Measurements from ENCODE around the gene CATSPER4. TPM values are rescaled to one million over a fixed set of nuclear protein-coding genes. Genes with fewer than 3 reads are reported as not detected.

Gene CATSPER4
- total RNA-seq, 1 donor: not detected

DNA sequence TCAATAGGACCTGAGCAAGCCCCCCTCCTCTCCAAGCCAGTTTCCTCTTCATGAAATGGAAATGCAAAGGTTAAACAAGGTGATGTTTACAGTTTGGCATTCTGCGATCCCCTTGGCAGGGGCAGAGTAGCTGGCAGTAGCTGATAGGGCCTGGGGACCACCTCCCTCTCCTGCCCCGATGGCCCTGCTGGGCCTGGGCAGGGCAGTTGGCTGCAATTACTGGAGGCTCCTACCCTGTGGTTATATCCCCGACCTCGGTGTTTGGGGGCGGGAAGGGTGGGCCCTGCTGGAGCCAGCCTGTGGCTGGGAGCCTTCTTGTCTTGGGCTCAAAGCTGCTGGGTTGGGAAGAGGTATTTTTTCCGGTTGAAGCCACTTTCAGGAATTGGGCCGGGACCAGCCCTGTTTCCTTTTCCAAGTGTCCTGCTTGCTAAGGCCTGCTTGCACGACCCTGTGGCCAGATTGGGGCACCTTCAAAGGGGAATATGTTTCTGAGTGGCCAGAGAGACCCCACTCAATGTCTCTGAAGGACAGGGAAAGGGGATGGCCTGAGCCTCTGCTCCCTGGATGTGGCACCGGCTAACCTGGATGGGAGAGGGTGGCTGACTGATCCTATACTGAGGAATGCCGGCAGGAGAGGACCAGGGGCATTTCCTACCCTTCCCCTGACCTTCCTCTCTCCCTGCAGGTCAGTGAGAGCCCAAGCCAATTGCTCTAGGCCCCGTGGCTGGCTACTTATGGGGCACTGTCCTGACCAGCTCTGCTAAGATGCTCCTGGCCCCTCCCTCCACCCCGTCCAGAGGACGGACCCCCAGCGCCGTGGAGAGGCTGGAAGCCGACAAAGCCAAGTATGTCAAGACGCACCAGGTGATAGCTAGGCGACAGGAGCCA is 29.6 kb upstream of the CATSPER4 start:
- TF ChIP-seq, protein P1, sequence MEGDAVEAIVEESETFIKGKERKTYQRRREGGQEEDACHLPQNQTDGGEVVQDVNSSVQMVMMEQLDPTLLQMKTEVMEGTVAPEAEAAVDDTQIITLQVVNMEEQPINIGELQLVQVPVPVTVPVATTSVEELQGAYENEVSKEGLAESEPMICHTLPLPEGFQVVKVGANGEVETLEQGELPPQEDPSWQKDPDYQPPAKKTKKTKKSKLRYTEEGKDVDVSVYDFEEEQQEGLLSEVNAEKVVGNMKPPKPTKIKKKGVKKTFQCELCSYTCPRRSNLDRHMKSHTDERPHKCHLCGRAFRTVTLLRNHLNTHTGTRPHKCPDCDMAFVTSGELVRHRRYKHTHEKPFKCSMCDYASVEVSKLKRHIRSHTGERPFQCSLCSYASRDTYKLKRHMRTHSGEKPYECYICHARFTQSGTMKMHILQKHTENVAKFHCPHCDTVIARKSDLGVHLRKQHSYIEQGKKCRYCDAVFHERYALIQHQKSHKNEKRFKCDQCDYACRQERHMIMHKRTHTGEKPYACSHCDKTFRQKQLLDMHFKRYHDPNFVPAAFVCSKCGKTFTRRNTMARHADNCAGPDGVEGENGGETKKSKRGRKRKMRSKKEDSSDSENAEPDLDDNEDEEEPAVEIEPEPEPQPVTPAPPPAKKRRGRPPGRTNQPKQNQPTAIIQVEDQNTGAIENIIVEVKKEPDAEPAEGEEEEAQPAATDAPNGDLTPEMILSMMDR (IDR thresholded peaks at IDR 0.05; ENCODE audit: insufficient read depth, low read depth, low read length): no peak
- DNase-seq (ENCODE audit: low read depth): no peak
- H3K4me3 ChIP-seq (ENCODE audit: low read depth, low read length): peak overlapping the region; percentile 48

DNA sequence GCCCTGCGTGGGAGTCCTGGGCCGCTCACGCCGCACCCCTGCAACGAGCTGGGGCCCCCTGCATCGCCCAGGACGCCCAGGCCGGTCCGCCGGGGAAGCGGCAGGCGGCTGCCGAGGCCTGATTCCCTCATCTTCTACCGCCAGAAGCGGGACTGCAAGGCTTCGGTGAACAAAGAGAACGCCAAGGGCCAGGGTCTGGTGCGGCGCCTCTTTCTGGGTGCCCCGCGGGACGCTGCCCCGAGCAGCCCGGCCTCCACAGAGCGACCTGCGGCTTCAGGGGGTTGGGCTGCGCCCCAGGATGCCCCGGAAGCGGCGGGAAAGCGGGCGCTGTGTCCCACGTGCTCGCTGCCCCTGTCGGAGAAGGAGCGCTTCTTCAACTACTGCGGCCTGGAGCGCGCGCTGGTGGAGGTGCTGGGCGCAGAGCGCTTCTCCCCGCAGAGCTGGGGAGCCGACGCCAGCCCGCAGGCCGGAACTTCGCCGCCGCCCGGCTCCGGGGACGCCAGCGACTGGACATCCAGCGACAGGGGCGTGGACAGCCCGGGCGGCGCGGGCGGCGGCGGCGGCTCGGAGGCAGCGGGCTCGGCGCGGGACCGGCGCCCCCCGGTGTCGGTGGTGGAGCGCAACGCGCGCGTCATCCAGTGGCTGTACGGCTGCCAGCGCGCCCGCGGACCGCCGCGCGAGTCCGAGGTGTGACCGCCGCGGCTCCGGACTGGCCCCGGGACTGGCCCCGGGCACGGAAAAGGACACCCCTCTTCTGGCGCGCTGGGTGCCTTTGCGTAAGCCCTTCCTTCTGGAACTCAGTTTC is 28.8 kb upstream of the CATSPER4 start:
- peak overlapping the region; percentile 48 for H3K4me3 ChIP-seq (ENCODE audit: low read depth, low read length)
- peak; percentile 45 for DNase-seq (ENCODE audit: low read depth)
- TF ChIP-seq, protein P1 (IDR thresholded peaks at IDR 0.05; ENCODE audit: insufficient read depth, low read depth, low read length): no peak

DNA sequence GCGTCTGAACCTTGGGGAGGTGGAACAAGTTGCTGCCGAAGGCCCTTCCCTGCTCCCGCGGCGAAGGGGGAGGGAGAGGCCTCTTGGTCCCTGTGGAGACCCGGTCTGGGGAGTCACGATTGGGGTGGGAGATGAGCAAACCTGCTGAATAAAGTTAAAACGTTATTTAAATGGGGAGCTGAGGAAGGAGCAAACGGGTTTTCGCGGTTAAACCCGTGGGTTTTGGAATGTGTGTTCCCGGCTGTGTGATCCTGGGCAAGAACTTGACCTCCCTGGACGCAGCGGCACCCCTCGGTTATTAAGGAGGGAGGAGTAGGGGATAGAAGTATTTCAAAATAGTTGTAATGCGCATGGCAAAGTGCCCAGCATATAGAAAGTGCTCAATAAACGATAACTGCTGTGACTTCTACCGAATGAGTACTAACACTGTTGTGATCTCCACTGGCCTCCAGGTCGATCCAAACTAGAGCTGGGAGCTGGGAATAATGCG is 28.1 kb upstream of the CATSPER4 start:
- TF ChIP-seq, protein P1 (IDR thresholded peaks at IDR 0.05; ENCODE audit: insufficient read depth, low read depth, low read length): no peak
- no peak for DNase-seq (ENCODE audit: low read depth)
- peak overlapping the region; percentile 48 for H3K4me3 ChIP-seq (ENCODE audit: low read depth, low read length)

DNA sequence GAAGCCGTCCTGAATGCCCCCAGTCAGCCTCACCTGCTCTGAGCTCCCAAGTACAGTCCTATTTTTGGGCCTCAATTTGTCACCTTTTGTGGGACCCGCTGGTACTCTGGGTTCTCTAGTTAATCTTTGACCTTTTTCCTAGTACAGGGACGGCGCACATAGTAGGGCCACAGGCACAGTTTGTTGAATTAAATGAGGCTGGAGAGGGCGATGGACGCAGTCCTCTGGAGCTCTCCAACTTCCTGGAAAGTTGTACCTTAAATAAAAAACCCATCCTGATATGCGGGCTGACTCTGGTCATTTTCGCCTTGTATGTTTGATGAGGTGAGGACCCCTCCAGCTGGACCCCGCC is 26.7 kb upstream of the CATSPER4 start:
- no peak for DNase-seq (ENCODE audit: low read depth)
- no peak overlapping the region for H3K4me3 ChIP-seq (ENCODE audit: low read depth, low read length)
- TF ChIP-seq, protein P1 (IDR thresholded peaks at IDR 0.05; ENCODE audit: insufficient read depth, low read depth, low read length): no peak

DNA sequence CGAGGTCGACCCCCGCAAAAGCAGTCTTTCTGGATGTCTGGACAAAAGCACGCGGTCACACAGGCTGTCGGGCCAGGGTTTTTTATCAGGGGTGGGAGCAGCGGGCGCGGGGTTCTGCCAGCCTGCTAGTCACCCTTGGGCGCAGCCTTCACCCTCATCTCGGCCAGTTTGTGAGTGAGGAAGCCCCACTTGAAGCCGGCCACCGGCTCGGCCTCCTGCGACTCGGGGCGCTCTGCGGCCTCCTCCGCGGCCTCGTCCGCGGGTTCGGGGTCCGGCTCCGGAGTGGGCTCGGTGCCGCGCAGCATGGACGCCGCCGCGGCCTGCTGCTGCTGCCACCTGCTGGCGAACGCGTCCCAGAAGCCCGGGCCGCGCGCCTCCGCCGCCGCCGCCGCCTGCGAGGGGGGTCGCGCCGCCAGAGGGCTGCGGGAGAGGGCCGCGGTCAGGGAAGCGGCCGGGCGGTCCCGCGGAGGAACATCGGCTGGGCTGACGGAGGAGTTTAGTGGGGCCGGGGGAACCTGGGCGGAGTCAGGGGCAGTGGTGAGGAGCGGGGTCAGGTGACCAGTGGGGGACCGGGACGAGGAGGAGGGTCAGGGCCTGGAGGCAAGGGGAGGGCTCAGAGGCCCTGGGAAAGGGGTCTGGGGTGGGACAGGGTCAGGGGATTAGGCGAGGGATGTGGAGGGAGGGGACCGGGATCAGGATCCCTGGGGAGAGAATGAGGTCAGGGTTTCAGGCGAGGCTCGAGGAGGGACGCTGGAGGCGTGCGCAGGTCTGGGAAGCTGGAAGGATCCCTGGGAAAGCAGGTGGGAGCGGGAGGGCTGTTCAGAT is 26.2 kb upstream of the CATSPER4 start:
- peak; percentile 18 for DNase-seq (ENCODE audit: low read depth)
- TF ChIP-seq, protein P1 (IDR thresholded peaks at IDR 0.05; ENCODE audit: insufficient read depth, low read depth, low read length): peak; percentile 30

More for the DNA sequence above, 26.2 kb upstream of the CATSPER4 start:
- peak overlapping the region; percentile 47 for H3K4me3 ChIP-seq (ENCODE audit: low read depth, low read length)
